LNCaP clone FGC (cell line): ENCODE measurements around the gene CCDC107.

Experiments used
- DNase-seq: peaks from one replicate; pipeline ENCODE4 v3.0.0-alpha.2; 2011; ENCODE audit warnings: low read depth
- H3K4me3 ChIP-seq: 2 replicates; pipeline ENCODE4 v1.5.1; 2011; ENCODE audit warnings: mild to moderate bottlenecking, low read depth, low read length, control low read depth
- CTCF ChIP-seq: IDR thresholded peaks from 2 replicates; pipeline ENCODE4 v1.5.1; 2012; ENCODE audit warnings: mild to moderate bottlenecking; ENCODE audit not compliant: control insufficient read depth, insufficient read depth; ENCODE audit errors: extremely low read depth

Gene CCDC107

GRCh38 chr9:35657546-35658136 lies 451 bp upstream of the CCDC107 start, which contains the start of gene RMRP:
Gene RMRP (minus strand): TSS chr9:35658019.
- DNase-seq: peak; percentile 99
- TF ChIP-seq CTCF: peak; percentile 16; the same call in 1 of the 2 replicates

DNA sequence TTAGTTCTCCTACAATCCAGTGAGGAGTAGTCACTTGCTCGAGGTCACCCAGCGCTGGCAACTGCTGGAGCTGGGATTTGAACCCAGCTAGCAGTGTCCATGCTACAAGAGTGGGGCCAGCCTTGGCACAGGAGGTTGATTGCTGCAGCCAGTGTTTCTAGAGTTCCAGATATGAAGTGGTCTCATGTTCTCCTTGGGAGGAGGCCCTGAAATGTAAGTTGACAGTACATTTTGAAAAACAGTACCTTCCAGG lies 802 bp downstream of the CCDC107 start:
- no peak for TF ChIP-seq CTCF
- no peak for DNase-seq

More at GRCh38 chr9:35657546-35658136, 451 bp upstream of the CCDC107 start, which contains the start of gene RMRP:
- H3K4me3 ChIP-seq: peak within 1 kb of the TSS; percentile 71

GRCh38 chr9:35659340-35659739 lies 1.2 kb downstream of the CCDC107 start:
- H3K4me3 ChIP-seq: peak overlapping the region; percentile 71
- DNase-seq: no peak
- TF ChIP-seq CTCF: no peak

More for the DNA sequence above, 802 bp downstream of the CCDC107 start:
- peak overlapping the region; percentile 71 for H3K4me3 ChIP-seq

GRCh38 chr9:35660966-35661415 lies 2.9 kb downstream of the CCDC107 start:
- H3K4me3 ChIP-seq: no peak overlapping the region
- no peak for DNase-seq
- 0 out of 2 replicates have a peak, but pooled peaks have one; percentile 6 for TF ChIP-seq CTCF

DNA sequence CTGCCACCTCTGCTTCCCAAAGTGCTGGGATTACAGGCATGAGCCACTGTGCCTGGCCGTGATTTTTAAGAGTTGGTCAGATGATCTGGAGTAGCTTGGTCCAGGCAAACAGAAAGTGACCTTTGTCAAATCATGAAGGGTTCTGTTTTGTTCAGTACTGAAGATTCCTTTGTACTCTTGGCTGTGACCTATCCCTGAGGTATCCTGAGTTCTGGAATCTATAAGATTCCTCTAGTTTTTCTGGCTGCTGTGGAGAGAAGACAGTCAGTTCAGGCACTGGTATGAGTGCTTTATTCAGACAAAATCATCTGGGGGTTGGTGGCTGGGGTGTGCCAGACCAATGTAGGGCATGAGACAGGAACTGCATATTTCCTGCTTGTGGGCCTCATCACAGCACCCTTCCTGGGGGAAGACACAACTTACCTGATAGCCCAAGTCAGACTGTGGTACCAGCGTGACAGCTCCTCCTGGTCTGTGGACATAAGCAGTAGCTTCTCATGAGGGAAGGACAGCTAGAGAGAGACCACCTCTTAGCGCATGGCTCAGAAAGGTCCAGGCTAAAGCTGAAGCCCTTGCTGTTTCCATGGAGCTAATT lies 3.8 kb downstream of the CCDC107 start:
- H3K4me3 ChIP-seq: no peak overlapping the region
- TF ChIP-seq CTCF: no peak
- no peak for DNase-seq

- H3K4me3 ChIP-seq: no peak overlapping the region
- TF ChIP-seq CTCF: no peak
- no peak for DNase-seq
Measured at GRCh38 chr9:35662437-35662836, 4.3 kb downstream of the CCDC107 start.
